Naive thymus-derived CD8-positive, alpha-beta T cell (primary cell): ENCODE data around the gene MARCKSL1. TPM values are rescaled to one million over a fixed set of nuclear protein-coding genes. Genes with fewer than 3 reads are reported as not detected.
"Not testable (repeated sequence)": the region's sequence is repeated elsewhere in the genome, so short reads cannot be mapped to it uniquely, and the experiment has no call there.

Source experiments
- ATAC-seq, 2 donors: fragments of 150-1000 bp; cut with Tn5 transposase in 1 of 2; sonication (Bioruptor Pico), chemical (Tn5 transposase) in 1 of 2; 1 replicate in 1 of 2; 2 replicates in 1 of 2; pipeline ENCODE4 v1.10.0; 2021; ENCODE audit warnings: mild to moderate bottlenecking in 2 of 2, moderate library complexity in 2 of 2
- POLR2A ChIA-PET: fragments of 350-600 bp; sonication (Branson Sonifier 250); formaldehyde crosslinking; loops from one replicate; lab custom pipeline; 2021; ENCODE audit warnings: antibody characterized with exemption; lab: Charles Lee
- DNase-seq, 10 donors: peaks; one replicate each; pipeline versions ENCODE4 v3.0.0 to v3.0.0-alpha.2; 2020 to 2022
- H3K27ac Mint-ChIP-seq, 10 donors: one replicate each; pipeline ENCODE4 v1.8.0; 2020 to 2022; ENCODE audit warnings: mild to moderate bottlenecking in 10 of 10, mixed read lengths in 10 of 10, moderate library complexity in 4 of 10, inconsistent platforms in 1 of 10
- H3K27me3 Mint-ChIP-seq, 5 donors: one replicate each; pipeline ENCODE4 v1.8.0; 2021 to 2022; ENCODE audit warnings: mixed read lengths in 5 of 5
- H3K36me3 Mint-ChIP-seq, 3 donors: one replicate each; pipeline ENCODE4 v1.8.0; 2020 to 2022; ENCODE audit warnings: mixed read lengths in 3 of 3, mild to moderate bottlenecking in 2 of 3, inconsistent platforms in 1 of 3
- H3K4me1 Mint-ChIP-seq, 4 donors: one replicate each; pipeline ENCODE4 v1.8.0; 2021 to 2022; ENCODE audit warnings: mixed read lengths in 4 of 4
- H3K4me3 Mint-ChIP-seq, 10 donors: one replicate each; pipeline ENCODE4 v1.8.0; 2020 to 2022; ENCODE audit warnings: mild to moderate bottlenecking in 10 of 10, mixed read lengths in 10 of 10, moderate library complexity in 6 of 10, inconsistent platforms in 1 of 10
- H3K9me3 Mint-ChIP-seq, 9 donors: one replicate each; pipeline ENCODE4 v1.8.0; 2020 to 2022; ENCODE audit warnings: mixed read lengths in 9 of 9, mild to moderate bottlenecking in 3 of 9, inconsistent platforms in 1 of 9, moderate library complexity in 1 of 9
- polyA plus RNA-seq, 3 donors: library from polyadenylated mRNA; unstranded; fragments of 300-500 nt; fragmentation: Illumina TruSeq; gene quantifications; one replicate each; pipeline ENCODE4 v1.2.3, GENCODE V29; 2021
- total RNA-seq, 8 experiments: library from RNA in 2 of 8; stranded (reverse) in 2 of 8; gene quantifications; one replicate each; pipeline ENCODE4 v1.2.3 and lab custom pipeline; 2021 to 2026

MARCKSL1 gene
- total and polyA plus RNA-seq, 5 experiments from 2014 or later = 37.8 to 81.4 (median 41.1) TPM

- no peaks in the 10 kb centered on the region for H3K27me3 Mint-ChIP-seq
- peaks cover 11 to 87% (median 24%) of the 10 kb centered on the region in 3 donors for H3K36me3 Mint-ChIP-seq
- no peak for DNase-seq
- no peaks in the 10 kb centered on the region for H3K9me3 Mint-ChIP-seq
- no peak for ATAC-seq
- H3K27ac Mint-ChIP-seq = peak overlapping the region in 8 of 10 donors; percentile 2 to 80 (median 23)
- peak overlapping the region in 2 of 10 donors; percentile 16 to 56 for H3K4me3 Mint-ChIP-seq
- POLR2A ChIA-PET = interaction anchor here (0.7 to 1.3 kb wide), 4 partner anchors 12 to 63 kb away, joined by 3 to 4 read pairs (median 3); partner anchors contain the start of genes HDAC1 and MARCKSL1
- H3K4me1 Mint-ChIP-seq = peaks cover 29 to 74% (median 61%) of the 10 kb centered on the region in 4 donors
These were observed 31.9 kb downstream of the MARCKSL1 start for GRCh38 chr1:32303997-32304622.

DNA sequence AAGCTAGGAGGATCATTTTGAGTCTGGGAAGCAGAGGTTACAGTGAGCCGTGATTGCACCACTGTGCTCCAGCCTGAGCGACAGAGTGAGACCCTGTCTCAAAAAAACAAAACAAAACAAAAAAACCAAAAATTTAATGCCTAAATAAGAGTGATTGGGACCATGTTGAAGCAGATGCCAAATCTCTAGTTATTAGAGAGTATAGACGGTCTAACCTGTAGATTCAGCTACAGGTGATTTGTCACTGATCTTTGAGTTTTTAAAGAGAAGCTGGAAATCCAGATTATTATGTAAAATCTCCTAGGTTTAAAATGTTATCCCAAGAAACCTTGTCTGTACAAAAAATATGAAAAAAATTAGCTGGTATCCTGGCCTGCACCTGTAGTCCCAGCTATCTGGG lies 32.7 kb downstream of the MARCKSL1 start:
- Mint-ChIP-seq H3K27me3 (no peaks in the 10 kb centered on the region), H3K4me3 (no peak overlapping the region), H3K36me3 (peaks cover 11 to 86% (median 24%) of the 10 kb centered on the region in 3 donors), H3K4me1 (peaks cover 27 to 72% (median 60%) of the 10 kb centered on the region in 4 donors), H3K27ac (peak overlapping the region in 3 of 10 donors; percentile 2 to 80 (median 7)), H3K9me3 (no peaks in the 10 kb centered on the region)
- ATAC-seq = no peak
- POLR2A ChIA-PET = interaction anchor here (0.6 to 0.7 kb wide), 3 partner anchors 49 to 262 kb away, joined by 3 to 5 read pairs (median 3); no protein-coding TSS in a partner anchor
- DNase-seq = no peak

- no peaks in the 10 kb centered on the region for H3K27me3 Mint-ChIP-seq
- H3K4me3 Mint-ChIP-seq = peak overlapping the region in 1 of 10 donors; percentile 36
- peak overlapping the region in 7 of 10 donors; percentile 15 to 85 (median 65) for H3K27ac Mint-ChIP-seq
- ATAC-seq (no peak), DNase-seq (no peak)
- no peaks in the 10 kb centered on the region for H3K9me3 Mint-ChIP-seq
- peaks cover 6 to 83% (median 18%) of the 10 kb centered on the region in 3 donors for H3K36me3 Mint-ChIP-seq
- peaks cover 35 to 81% (median 67%) of the 10 kb centered on the region in 4 donors for H3K4me1 Mint-ChIP-seq
- POLR2A ChIA-PET = interaction anchor here (0.5 to 1.0 kb wide), 2 partner anchors 27 to 532 kb away, joined by 3 to 5 read pairs; no protein-coding TSS in a partner anchor
These were observed 36.7 kb downstream of the MARCKSL1 start for GRCh38 chr1:32299327-32299726.

- H3K4me3 Mint-ChIP-seq = peak overlapping the region in 1 of 10 donors; percentile 22
- POLR2A ChIA-PET, DNase-seq, H3K9me3 Mint-ChIP-seq, H3K27me3 Mint-ChIP-seq, ATAC-seq: not testable (repeated sequence)
- H3K4me1 Mint-ChIP-seq = peaks cover 30 to 83% (median 68%) of the 10 kb centered on the region in 4 donors
- peak overlapping the region in 4 of 10 donors; percentile 16 to 56 (median 54) for H3K27ac Mint-ChIP-seq
- H3K36me3 Mint-ChIP-seq = peaks cover 0 to 74% (median 7%) of the 10 kb centered on the region in 3 donors
These were observed 37.8 kb downstream of the MARCKSL1 start for GRCh38 chr1:32298211-32298610.

DNA sequence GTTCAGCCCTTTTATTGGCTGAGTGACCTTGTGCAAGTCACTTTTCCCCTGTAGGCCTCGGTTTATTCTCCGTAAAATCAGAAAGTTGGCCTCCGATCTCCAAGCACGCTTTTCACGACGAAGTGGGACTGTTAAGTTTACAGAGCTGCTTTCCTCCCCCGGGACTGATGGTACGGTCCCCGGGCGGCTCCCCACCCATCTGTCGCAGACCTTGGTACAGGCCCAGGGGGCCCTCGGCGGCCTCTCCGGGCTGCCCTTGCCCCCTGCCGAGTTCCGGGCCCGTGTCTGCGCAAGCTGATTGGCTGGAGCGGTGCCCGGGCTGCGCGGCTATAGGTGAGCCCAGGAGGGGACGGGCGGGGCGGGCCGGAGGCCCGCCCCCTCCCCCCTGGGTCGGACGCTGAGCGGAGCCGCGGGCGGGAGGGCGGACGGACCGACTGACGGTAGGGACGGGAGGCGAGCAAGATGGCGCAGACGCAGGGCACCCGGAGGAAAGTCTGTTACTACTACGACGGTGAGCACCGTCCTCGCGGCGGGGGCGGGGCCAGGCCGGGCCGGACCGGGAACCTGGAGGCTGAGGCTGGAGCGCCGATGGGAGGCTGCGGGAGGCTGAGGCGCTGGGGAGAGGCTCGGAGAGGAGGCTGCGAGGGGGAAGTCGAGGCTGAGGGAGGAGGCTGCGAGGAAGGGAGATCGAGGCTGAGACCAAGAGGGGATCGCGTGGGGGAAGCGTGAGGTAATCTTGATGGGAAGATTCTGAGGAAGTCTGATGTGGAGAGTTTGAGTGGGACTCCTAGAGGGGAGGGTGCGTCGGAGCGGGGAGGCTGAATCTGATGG lies 44.1 kb downstream of the MARCKSL1 start, which contains the start of gene HDAC1:
TSS of gene HDAC1 (plus strand) at position 376 of the 831 bp plus-strand sequence. CDS start at position 463, 87 bp downstream.
- peak within 1 kb of the TSS; percentile 93 to 100 (median 99) for H3K4me3 Mint-ChIP-seq
- ATAC-seq = peak; percentile 95
- H3K36me3 Mint-ChIP-seq = peaks cover 0 to 38% (median 2%) of the 10 kb centered on the region in 3 donors
- POLR2A ChIA-PET = interaction anchor here (0.6 to 48.1 kb wide), 20 partner anchors 10 to 280 kb away, joined by 3 to 2080 read pairs (median 6); partner anchors contain the start of genes BSDC1, EIF3I, FAM167B and LCK
- no peaks in the 10 kb centered on the region for H3K9me3 Mint-ChIP-seq
- peaks cover 25 to 61% (median 51%) of the 10 kb centered on the region in 4 donors for H3K4me1 Mint-ChIP-seq
- peak; percentile 92 to 98 (median 96) for DNase-seq
- H3K27ac Mint-ChIP-seq = peak within 1 kb of the TSS; percentile 95 to 99 (median 96)
- no peaks in the 10 kb centered on the region for H3K27me3 Mint-ChIP-seq

DNA sequence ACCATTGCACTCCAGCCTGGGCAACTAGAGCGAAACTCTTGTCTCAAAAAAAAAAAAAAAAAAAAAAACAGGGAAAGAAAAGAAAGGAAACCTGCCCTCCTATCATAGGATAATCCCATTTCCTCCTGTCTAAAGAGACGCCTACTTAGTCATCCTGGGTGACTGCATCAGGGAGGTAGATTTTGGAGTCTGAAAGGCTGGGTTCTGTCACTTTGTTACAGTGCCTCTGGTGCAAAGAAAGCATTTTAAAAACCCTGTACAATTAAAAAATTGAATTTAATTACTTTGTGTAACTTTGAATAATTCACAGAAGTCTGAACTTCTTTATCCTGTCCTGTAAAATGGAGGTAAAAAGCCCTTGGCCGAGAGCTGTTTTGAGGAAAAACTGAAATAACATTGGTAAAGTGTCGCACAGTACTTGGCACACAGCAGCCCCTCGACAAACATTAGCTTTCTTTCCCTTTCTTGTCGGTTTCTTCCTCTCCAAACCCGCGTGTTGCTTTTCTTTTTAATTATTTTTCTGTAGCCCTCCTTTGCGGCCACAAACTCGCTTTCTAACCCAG lies 44.8 kb downstream of the MARCKSL1 start:
- no peaks in the 10 kb centered on the region for H3K9me3 Mint-ChIP-seq
- DNase-seq = no peak
- ATAC-seq = no peak
- peak overlapping the region; percentile 95 to 99 (median 96) for H3K27ac Mint-ChIP-seq
- peaks cover 19 to 54% (median 44%) of the 10 kb centered on the region in 4 donors for H3K4me1 Mint-ChIP-seq
- peaks cover 0 to 37% (median 3%) of the 10 kb centered on the region in 3 donors for H3K36me3 Mint-ChIP-seq
- H3K27me3 Mint-ChIP-seq = no peaks in the 10 kb centered on the region
- POLR2A ChIA-PET = interaction anchor here (0.6 to 48.1 kb wide), 24 partner anchors 9 to 279 kb away, joined by 3 to 2080 read pairs (median 6); partner anchors contain the start of genes BSDC1, EIF3I, FAM167B and KPNA6
- peak overlapping the region; percentile 93 to 100 (median 99) for H3K4me3 Mint-ChIP-seq

GRCh38 chr1:32289256-32289655 lies 46.8 kb downstream of the MARCKSL1 start:
- ATAC-seq (no peak), DNase-seq (no peak)
- POLR2A ChIA-PET = interaction anchor here (0.7 to 48.1 kb wide), 9 partner anchors 13 to 181 kb away, joined by 3 to 2080 read pairs (median 5); partner anchors contain the start of genes EIF3I, FAM167B, IQCC and KPNA6
- Mint-ChIP-seq H3K36me3 (peaks cover 0 to 42% (median 10%) of the 10 kb centered on the region in 3 donors), H3K9me3 (no peaks in the 10 kb centered on the region), H3K27me3 (no peaks in the 10 kb centered on the region), H3K4me1 (peaks cover 9 to 37% (median 27%) of the 10 kb centered on the region in 4 donors), H3K4me3 (no peak overlapping the region), H3K27ac (peak overlapping the region in 4 of 10 donors; percentile 29 to 96 (median 48))

DNA sequence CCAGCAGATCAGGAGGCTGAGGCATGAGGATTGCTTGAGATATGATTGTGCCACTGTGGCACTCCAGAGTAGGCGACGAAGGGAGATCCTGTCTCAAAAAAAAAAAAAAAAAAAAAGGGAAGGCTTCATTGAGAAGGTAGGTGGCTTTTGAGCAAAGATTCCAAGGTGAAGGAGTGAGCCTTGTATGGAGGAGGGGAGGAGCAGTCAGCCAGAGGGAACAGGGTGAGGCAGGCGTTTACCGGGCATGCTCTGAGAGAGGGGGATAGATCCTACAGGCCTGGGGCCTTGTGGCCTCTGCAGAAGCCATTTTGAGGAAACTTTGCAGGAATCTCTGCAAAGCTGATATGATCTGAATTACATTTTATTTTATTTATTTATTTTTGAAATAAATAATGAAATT lies 49.3 kb downstream of the MARCKSL1 start:
- Mint-ChIP-seq H3K9me3 (no peaks in the 10 kb centered on the region), H3K36me3 (peaks cover 0 to 57% (median 12%) of the 10 kb centered on the region in 3 donors), H3K27ac (peak overlapping the region in 8 of 10 donors; percentile 2 to 78 (median 44)), H3K4me1 (peaks cover 3 to 17% (median 11%) of the 10 kb centered on the region in 4 donors), H3K4me3 (peak overlapping the region in 3 of 10 donors; percentile 6 to 41 (median 12)), H3K27me3 (no peaks in the 10 kb centered on the region)
- DNase-seq (no peak), ATAC-seq (no peak)
- POLR2A ChIA-PET = interaction anchor here (0.6 to 48.1 kb wide), 6 partner anchors 10 to 49 kb away, joined by 3 to 2080 read pairs (median 4); partner anchors contain the start of genes EIF3I, FAM167B, LCK and MARCKSL1

- POLR2A ChIA-PET = interaction anchor here (1.0 to 48.1 kb wide), 3 partner anchors 11 to 42 kb away, joined by 4 to 2080 read pairs (median 7); partner anchors contain the start of genes EIF3I, FAM167B, LCK and TMEM234
These were observed 50.4 kb downstream of the MARCKSL1 start for GRCh38 chr1:32285658-32286057.

GRCh38 chr1:32284777-32285176 lies 51.3 kb downstream of the MARCKSL1 start:
- not testable (repeated sequence) for DNase-seq, H3K4me3 Mint-ChIP-seq, H3K4me1 Mint-ChIP-seq, H3K9me3 Mint-ChIP-seq, ATAC-seq, H3K27me3 Mint-ChIP-seq
- POLR2A ChIA-PET = interaction anchor here (1.0 to 48.1 kb wide), 3 partner anchors 10 to 41 kb away, joined by 4 to 2080 read pairs (median 7); partner anchors contain the start of genes EIF3I, FAM167B, LCK and TMEM234
- Mint-ChIP-seq H3K36me3 (peaks cover 0 to 76% (median 14%) of the 10 kb centered on the region in 3 donors), H3K27ac (peak overlapping the region in 3 of 10 donors; percentile 23 to 40 (median 35))

More at GRCh38 chr1:32285658-32286057, 50.4 kb downstream of the MARCKSL1 start:
- H3K27ac Mint-ChIP-seq = peak overlapping the region in 3 of 10 donors; percentile 28 to 78 (median 36)
- no peak overlapping the region for H3K4me3 Mint-ChIP-seq
- H3K27me3 Mint-ChIP-seq = no peaks in the 10 kb centered on the region
- no peaks in the 10 kb centered on the region for H3K9me3 Mint-ChIP-seq
- DNase-seq = no peak
- peaks cover 0 to 68% (median 12%) of the 10 kb centered on the region in 3 donors for H3K36me3 Mint-ChIP-seq
- peaks cover 0 to 8% (median 4%) of the 10 kb centered on the region in 4 donors for H3K4me1 Mint-ChIP-seq
- ATAC-seq = no peak
